ENCODE measurements around the gene PMEL. TPM values are rescaled to one million over a fixed set of nuclear protein-coding genes. Genes with fewer than 3 reads are reported as not detected.
A peak's percentile ranks its signal among the peaks of the same experiment; 100 is the strongest.
"Not testable (repeated sequence)": the region's sequence is repeated elsewhere in the genome, so short reads cannot be mapped to it uniquely, and the experiment has no call there.

PMEL gene
- total and polyA plus RNA-seq, 4 donors = 0.70 to 8.8 (median 1.1) TPM

DNA sequence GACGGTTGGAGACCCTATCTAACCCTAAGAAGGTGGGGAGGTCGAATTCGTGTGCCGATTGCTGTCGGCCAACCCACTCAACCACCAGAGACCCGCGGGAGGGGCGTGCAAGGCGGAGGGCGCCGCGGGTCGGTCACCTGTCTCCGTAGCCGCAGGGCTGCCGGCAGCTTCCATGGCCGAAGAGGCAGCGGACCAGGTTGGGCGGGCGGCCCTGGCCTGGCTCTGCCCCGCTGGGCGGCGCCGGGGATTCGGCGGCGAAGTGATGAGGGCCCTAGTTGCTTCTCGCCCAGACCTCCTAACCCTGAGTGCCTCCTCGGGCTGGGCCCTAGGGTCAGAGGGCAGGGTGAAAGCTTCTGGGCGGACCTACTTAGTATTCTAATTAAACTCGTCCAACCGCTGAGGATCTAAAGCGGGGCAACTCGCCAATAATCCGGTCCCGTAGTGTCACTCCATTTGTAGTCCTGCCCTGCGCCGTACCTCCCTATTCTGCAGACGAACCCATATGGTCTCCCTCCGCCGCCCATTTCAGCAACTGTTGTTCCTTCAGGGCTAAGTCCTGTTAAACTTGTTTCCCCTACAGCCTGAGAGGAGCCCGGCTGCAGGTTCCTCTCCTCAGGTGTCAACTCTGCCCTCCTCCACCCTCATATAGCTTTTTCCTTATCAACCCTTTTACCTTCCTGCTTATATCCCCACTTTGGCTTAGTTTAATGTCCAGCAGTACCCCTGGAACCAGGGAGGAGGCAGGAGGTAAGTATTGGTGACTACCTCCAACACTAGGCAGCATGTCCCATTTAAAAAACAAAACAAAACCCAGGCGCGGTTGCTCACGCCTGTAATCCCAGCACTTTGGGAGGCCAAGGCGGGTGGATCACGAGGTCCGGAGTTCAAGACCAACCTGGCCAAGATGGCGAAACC lies 38.0 kb downstream of the PMEL start, which contains the start of gene PYM1:
PYM1 (minus strand) TSS at position 307 of the 915 bp plus-strand sequence; CDS start at position 174, 133 bp downstream.
- 7% methylated on average over 48 of the region's 49 CpGs for WGBS (ENCODE audit: insufficient coverage)
- H3K4me1 ChIP-seq (ENCODE audit: control insufficient read depth, insufficient read depth, low read length) = peaks cover 28% of the 10 kb centered on the region
- H3K4me3 ChIP-seq (ENCODE audit: low read depth, low read length) = peak within 1 kb of the TSS; percentile 91
- no peaks in the 10 kb centered on the region for H3K9me3 ChIP-seq (ENCODE audit: control insufficient read depth, insufficient read depth, low read length)
- H3K36me3 ChIP-seq (ENCODE audit: control insufficient read depth, insufficient read depth, low read length) = no peaks in the 10 kb centered on the region
- H3K27me3 ChIP-seq (ENCODE audit: control insufficient read depth, insufficient read depth, low read length) = peaks cover 2% of the 10 kb centered on the region
- peak within 1 kb of the TSS; percentile 95 for H3K27ac ChIP-seq (ENCODE audit: low read depth, low read length)
- peak in 2 of 6 donors; percentile 47 to 71 for DNase-seq (ENCODE audit: low read depth in 4 of 6, low spot score in 6 of 6)

DNA sequence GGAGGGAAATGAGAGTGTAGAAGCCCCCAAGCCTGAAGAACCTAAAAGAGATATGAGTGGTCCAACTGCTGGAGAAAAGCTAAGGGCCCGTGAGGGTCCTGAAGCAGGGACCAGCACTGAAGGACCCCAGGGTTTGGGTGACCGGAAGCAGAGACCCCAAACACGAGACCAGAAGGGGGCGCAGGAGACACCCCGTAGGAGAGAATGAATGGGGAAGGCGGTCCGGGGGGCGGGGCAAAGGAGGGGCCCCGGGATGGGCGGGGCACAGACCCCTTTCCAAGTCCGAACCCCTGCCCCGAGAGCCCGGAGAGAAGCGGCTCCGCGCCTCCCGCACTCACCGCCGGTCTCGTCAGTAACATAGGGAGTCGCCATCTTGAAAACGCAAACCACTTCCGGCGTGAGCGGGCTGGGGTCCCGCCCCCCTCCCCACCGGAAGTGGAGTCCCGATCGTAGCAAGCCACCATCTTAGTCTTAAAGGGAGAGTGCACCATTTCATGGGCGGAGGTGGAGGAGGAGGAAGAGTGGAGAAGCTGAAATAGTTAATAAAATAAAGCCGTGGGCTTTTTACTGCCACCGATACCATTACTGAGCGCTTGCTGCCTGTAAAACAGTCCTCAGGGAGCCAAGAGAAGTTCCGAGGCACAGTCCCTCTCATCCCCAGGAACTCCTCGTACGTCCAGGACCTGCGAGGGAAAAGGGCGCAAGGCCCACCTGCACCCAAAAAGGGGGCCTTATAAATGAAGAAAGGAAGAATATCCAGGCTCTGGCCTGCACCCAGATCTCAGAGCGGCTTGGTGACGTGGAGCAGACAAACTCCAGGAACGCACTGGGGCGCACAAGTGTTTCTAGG lies 38.9 kb downstream of the PMEL start:
- WGBS (ENCODE audit: insufficient coverage) = under 1% methylated on average over 39 of the region's 42 CpGs
- Histone ChIP-seq H3K27ac (ENCODE audit: low read depth, low read length) (peak overlapping the region; percentile 95), H3K4me3 (ENCODE audit: low read depth, low read length) (peak overlapping the region; percentile 91), H3K36me3 (ENCODE audit: control insufficient read depth, insufficient read depth, low read length) (peaks cover 3% of the 10 kb centered on the region), H3K9me3 (ENCODE audit: control insufficient read depth, insufficient read depth, low read length) (no peaks in the 10 kb centered on the region), H3K27me3 (ENCODE audit: control insufficient read depth, insufficient read depth, low read length) (no peaks in the 10 kb centered on the region), H3K4me1 (ENCODE audit: control insufficient read depth, insufficient read depth, low read length) (peaks cover 19% of the 10 kb centered on the region)
- peak; percentile 89 to 99 (median 93) for DNase-seq (ENCODE audit: low read depth in 4 of 6, low spot score in 6 of 6)

DNA sequence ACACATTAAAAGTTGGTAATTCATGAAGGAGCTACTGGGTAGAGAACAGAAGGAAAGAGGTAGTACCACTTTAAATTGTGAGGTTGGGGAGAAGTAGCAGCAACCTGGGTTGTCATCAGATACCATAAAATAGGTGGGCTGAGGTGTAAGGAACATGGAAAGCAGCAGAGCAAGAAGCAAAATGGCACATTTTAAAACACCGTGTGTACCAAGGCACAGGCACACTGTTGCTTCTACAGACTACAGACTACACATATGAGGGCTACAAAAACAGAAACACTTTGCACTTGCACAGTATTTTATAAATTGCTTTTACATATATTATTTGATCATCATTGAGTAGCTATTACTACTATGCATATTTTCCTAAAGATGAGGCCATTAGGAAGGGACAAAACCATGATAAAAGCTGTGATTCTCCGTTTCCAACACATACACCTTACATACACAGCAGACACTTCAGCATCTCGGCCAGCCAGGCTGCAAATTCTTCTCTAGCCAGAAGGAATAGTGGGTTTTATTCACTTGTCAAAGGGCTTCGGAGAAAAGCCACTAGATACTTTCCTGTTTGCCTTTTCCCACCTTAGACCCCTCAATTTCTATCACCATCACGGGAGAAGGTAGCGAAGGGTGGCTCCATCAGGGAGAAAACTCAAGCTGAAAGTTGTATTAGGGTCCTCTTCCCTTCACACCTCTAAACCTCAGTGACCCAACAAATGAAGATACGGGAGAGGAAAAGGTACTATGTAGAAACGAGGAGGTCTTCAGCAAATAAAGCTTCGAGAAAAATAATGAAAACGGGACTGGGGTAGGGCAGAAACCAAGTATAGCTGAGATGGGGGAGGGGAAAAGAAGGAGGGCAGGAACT lies 39.7 kb downstream of the PMEL start:
- 4% methylated on average over 4 of the region's 10 CpGs for WGBS (ENCODE audit: insufficient coverage)
- H3K27me3 ChIP-seq (ENCODE audit: control insufficient read depth, insufficient read depth, low read length) = no peaks in the 10 kb centered on the region
- DNase-seq (ENCODE audit: low read depth in 4 of 6, low spot score in 6 of 6) = no peak
- H3K4me1 ChIP-seq (ENCODE audit: control insufficient read depth, insufficient read depth, low read length) = peaks cover 14% of the 10 kb centered on the region
- no peaks in the 10 kb centered on the region for H3K9me3 ChIP-seq (ENCODE audit: control insufficient read depth, insufficient read depth, low read length)
- peak overlapping the region; percentile 91 for H3K4me3 ChIP-seq (ENCODE audit: low read depth, low read length)
- H3K27ac ChIP-seq (ENCODE audit: low read depth, low read length) = peak overlapping the region; percentile 95
- peaks cover 3% of the 10 kb centered on the region for H3K36me3 ChIP-seq (ENCODE audit: control insufficient read depth, insufficient read depth, low read length)

DNA sequence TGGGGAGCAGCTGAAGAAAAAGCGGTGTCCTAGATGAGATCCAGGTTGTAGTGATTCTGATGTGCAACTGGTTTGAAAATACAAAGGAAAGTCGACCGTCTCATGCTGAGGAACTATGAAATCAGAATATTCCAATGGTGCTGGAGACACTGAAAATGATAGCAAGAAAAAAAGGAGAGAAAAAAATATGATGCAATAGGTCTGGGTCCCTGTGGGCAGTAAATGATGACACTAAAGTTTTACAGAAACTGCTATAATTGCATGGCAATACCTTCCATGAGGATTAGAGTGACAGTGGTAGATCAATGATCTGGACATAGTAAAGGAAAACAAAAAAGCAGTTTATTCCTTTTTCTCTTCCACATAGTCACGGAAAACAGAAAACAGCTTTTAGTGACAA lies 40.5 kb downstream of the PMEL start:
- 88% methylated on average over 3 of the region's 4 CpGs for WGBS (ENCODE audit: insufficient coverage)
- no peak overlapping the region for H3K27ac ChIP-seq (ENCODE audit: low read depth, low read length)
- H3K4me3 ChIP-seq (ENCODE audit: low read depth, low read length) = no peak overlapping the region
- H3K9me3 ChIP-seq (ENCODE audit: control insufficient read depth, insufficient read depth, low read length) = no peaks in the 10 kb centered on the region
- peaks cover 3% of the 10 kb centered on the region for H3K36me3 ChIP-seq (ENCODE audit: control insufficient read depth, insufficient read depth, low read length)
- H3K4me1 ChIP-seq (ENCODE audit: control insufficient read depth, insufficient read depth, low read length) = peaks cover 11% of the 10 kb centered on the region
- no peaks in the 10 kb centered on the region for H3K27me3 ChIP-seq (ENCODE audit: control insufficient read depth, insufficient read depth, low read length)
- no peak for DNase-seq (ENCODE audit: low read depth in 4 of 6, low spot score in 6 of 6)

GRCh38 chr12:55923648-55924047 lies 42.2 kb downstream of the PMEL start:
- H3K27me3 ChIP-seq (ENCODE audit: control insufficient read depth, insufficient read depth, low read length); H3K9me3 ChIP-seq (ENCODE audit: control insufficient read depth, insufficient read depth, low read length); H3K36me3 ChIP-seq (ENCODE audit: control insufficient read depth, insufficient read depth, low read length); DNase-seq (ENCODE audit: low read depth in 4 of 6, low spot score in 6 of 6); H3K4me3 ChIP-seq (ENCODE audit: low read depth, low read length); H3K27ac ChIP-seq (ENCODE audit: low read depth, low read length): not testable (repeated sequence)
- WGBS (ENCODE audit: insufficient coverage) = 100% methylated on average over 7 of the region's 9 CpGs
- H3K4me1 ChIP-seq (ENCODE audit: control insufficient read depth, insufficient read depth, low read length) = peaks cover 10% of the 10 kb centered on the region

- Histone ChIP-seq H3K27ac (ENCODE audit: low read depth, low read length) (no peak overlapping the region), H3K36me3 (ENCODE audit: control insufficient read depth, insufficient read depth, low read length) (peaks cover 3% of the 10 kb centered on the region), H3K27me3 (ENCODE audit: control insufficient read depth, insufficient read depth, low read length) (no peaks in the 10 kb centered on the region), H3K4me3 (ENCODE audit: low read depth, low read length) (no peak overlapping the region), H3K9me3 (ENCODE audit: control insufficient read depth, insufficient read depth, low read length) (no peaks in the 10 kb centered on the region), H3K4me1 (ENCODE audit: control insufficient read depth, insufficient read depth, low read length) (no peaks in the 10 kb centered on the region)
- no CpG with 5 or more reads among the region's 3 CpGs for WGBS (ENCODE audit: insufficient coverage)
- no peak for DNase-seq (ENCODE audit: low read depth in 4 of 6, low spot score in 6 of 6)
Observed at GRCh38 chr12:55922126-55922525, 43.7 kb downstream of the PMEL start.

DNA sequence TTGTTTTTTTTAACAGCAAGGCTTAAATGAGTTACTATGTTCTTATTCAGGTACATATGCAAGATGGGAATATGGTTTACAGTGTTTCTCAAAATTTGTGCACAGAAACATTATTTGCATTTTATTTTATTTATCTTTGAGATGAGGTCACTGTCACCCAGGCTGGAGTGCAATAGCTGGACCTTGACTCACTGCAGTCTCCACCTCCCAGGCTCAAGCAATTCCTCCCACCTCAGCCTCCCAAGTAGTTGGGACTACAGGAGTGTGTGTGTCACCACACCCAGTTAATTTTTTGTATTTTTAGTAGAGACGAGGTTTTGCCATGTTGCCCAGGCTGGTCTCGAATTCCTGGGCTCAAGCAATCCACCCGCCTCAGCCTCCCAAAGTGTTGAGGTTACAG lies 46.8 kb downstream of the PMEL start:
- H3K27me3 ChIP-seq (ENCODE audit: control insufficient read depth, insufficient read depth, low read length); H3K4me1 ChIP-seq (ENCODE audit: control insufficient read depth, insufficient read depth, low read length); H3K36me3 ChIP-seq (ENCODE audit: control insufficient read depth, insufficient read depth, low read length); H3K4me3 ChIP-seq (ENCODE audit: low read depth, low read length); H3K27ac ChIP-seq (ENCODE audit: low read depth, low read length); DNase-seq (ENCODE audit: low read depth in 4 of 6, low spot score in 6 of 6); H3K9me3 ChIP-seq (ENCODE audit: control insufficient read depth, insufficient read depth, low read length): not testable (repeated sequence)
- no CpG with 5 or more reads among the region's 3 CpGs for WGBS (ENCODE audit: insufficient coverage)

DNA sequence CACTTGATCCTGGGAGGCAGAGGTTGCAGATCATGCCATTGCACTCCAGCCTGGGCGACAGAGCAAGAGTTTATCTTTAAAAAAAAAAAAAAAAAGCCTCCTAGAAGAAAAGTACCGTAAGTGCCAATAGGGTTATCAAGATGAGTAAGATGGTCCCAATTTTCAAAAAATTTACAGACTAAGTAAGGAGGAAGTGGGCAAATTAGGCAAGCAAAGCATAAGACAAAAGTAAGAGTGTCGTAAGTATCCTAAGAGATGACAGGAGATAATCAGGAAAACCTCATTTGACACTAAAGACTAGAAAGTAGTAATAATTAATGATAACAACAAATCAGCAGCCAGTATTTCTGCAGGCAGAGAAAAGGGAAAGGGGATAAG lies 50.4 kb downstream of the PMEL start:
- DNase-seq (ENCODE audit: low read depth in 4 of 6, low spot score in 6 of 6) = no peak
- H3K4me3 ChIP-seq (ENCODE audit: low read depth, low read length) = no peak overlapping the region
- H3K27me3 ChIP-seq (ENCODE audit: control insufficient read depth, insufficient read depth, low read length) = no peaks in the 10 kb centered on the region
- no peaks in the 10 kb centered on the region for H3K9me3 ChIP-seq (ENCODE audit: control insufficient read depth, insufficient read depth, low read length)
- no peaks in the 10 kb centered on the region for H3K4me1 ChIP-seq (ENCODE audit: control insufficient read depth, insufficient read depth, low read length)
- H3K27ac ChIP-seq (ENCODE audit: low read depth, low read length) = no peak overlapping the region
- no CpG with 5 or more reads among the region's 3 CpGs for WGBS (ENCODE audit: insufficient coverage)
- H3K36me3 ChIP-seq (ENCODE audit: control insufficient read depth, insufficient read depth, low read length) = peaks cover 7% of the 10 kb centered on the region

DNA sequence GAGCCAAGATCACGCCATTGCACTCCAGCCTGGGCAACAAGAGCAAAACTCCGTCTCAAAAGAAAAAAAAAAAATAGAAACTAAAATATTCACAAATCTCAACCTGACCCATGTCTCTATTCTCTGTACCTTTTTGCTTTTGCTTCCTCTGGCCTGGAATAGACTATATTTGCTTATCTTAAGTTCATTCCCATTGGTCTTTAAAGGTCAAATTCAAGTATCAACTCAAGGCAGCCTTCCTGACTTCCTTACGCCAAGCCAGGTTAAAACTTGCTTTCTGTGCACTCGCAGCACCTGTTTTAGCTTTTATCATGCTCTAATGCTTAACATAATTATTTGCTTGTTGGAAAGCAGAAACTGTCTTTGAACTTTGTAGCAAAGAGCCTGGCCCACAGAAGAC lies 52.9 kb downstream of the PMEL start:
- H3K36me3 ChIP-seq (ENCODE audit: control insufficient read depth, insufficient read depth, low read length) = peaks cover 7% of the 10 kb centered on the region
- no peaks in the 10 kb centered on the region for H3K27me3 ChIP-seq (ENCODE audit: control insufficient read depth, insufficient read depth, low read length)
- peaks cover 6% of the 10 kb centered on the region for H3K4me1 ChIP-seq (ENCODE audit: control insufficient read depth, insufficient read depth, low read length)
- H3K4me3 ChIP-seq (ENCODE audit: low read depth, low read length) = no peak overlapping the region
- WGBS (ENCODE audit: insufficient coverage) = no CpG with 5 or more reads among the region's 4 CpGs
- H3K9me3 ChIP-seq (ENCODE audit: control insufficient read depth, insufficient read depth, low read length) = no peaks in the 10 kb centered on the region
- no peak overlapping the region for H3K27ac ChIP-seq (ENCODE audit: low read depth, low read length)
- DNase-seq (ENCODE audit: low read depth in 4 of 6, low spot score in 6 of 6) = no peak

All from spinal cord (tissue), 10 donors.